Liver (tissue), 9 donors: ENCODE results near the gene DNAAF8. TPM values are rescaled to one million over a fixed set of nuclear protein-coding genes. Genes with fewer than 3 reads are reported as not detected.

ENCODE experiments used
- DNase-seq: peaks from one replicate; pipeline ENCODE4 v3.0.0-alpha.2; 2017; ENCODE audit warnings: low spot score
- H3K27ac ChIP-seq, 2 donors: one replicate each; pipeline ENCODE4 v1.7.0; 2013; ENCODE audit warnings: inconsistent platforms in 2 of 2, low read length in 2 of 2, control low read depth in 1 of 2, low read depth in 1 of 2, mild to moderate bottlenecking in 1 of 2
- H3K27me3 ChIP-seq, 4 donors: one replicate each; pipeline versions ENCODE4 v1.6.1 to v1.7.0; 2013; ENCODE audit warnings: low read length in 3 of 4, inconsistent platforms in 1 of 4, mild to moderate bottlenecking in 1 of 4, moderate library complexity in 1 of 4; ENCODE audit not compliant: control insufficient read depth in 4 of 4, insufficient read depth in 4 of 4
- H3K36me3 ChIP-seq, 4 donors: one replicate each; pipeline versions ENCODE4 v1.6.1 to v1.7.0; 2013; ENCODE audit warnings: low read length in 3 of 4, mild to moderate bottlenecking in 3 of 4, low read depth in 1 of 4, moderate library complexity in 1 of 4; ENCODE audit not compliant: control insufficient read depth in 4 of 4, insufficient read depth in 3 of 4
- H3K4me1 ChIP-seq, 4 donors: one replicate each; pipeline versions ENCODE4 v1.6.1 to v1.7.0; 2013; ENCODE audit warnings: low read length in 3 of 4, mild to moderate bottlenecking in 3 of 4, moderate library complexity in 1 of 4; ENCODE audit not compliant: control insufficient read depth in 4 of 4, insufficient read depth in 4 of 4
- H3K4me3 ChIP-seq, 3 donors: one replicate each; pipeline versions ENCODE4 v1.6.1 to v1.7.0; 2013; ENCODE audit warnings: low read length in 3 of 3, control low read depth in 1 of 3, low read depth in 1 of 3, mild to moderate bottlenecking in 1 of 3
- H3K9ac ChIP-seq, 2 donors: one replicate each; pipeline ENCODE4 v1.7.0; 2013; ENCODE audit warnings: low read length in 2 of 2, mild to moderate bottlenecking in 2 of 2, moderate library complexity in 2 of 2, control low read depth in 1 of 2, low read depth in 1 of 2
- H3K9me3 ChIP-seq, 4 donors: one replicate each; pipeline versions ENCODE4 v1.6.1 to v1.7.0; 2013; ENCODE audit warnings: low read length in 3 of 4; ENCODE audit not compliant: control insufficient read depth in 4 of 4
- ATF3 ChIP-seq: IDR thresholded peaks from 2 replicates; pipeline ENCODE4 v1.6.1; 2016; ENCODE audit warnings: antibody characterized with exemption
- CTCF ChIP-seq: fragments of 150-350 bp; IDR thresholded peaks from 2 replicates; pipeline ENCODE4 v1.5.1; 2017; ENCODE audit warnings: improper control_type of control experiment, low read depth, low read length; ENCODE audit not compliant: missing input control
- EGR1 ChIP-seq, 2 donors: IDR thresholded peaks; 2 replicates each; pipeline ENCODE4 v1.6.1; 2016 to 2018; ENCODE audit warnings: antibody characterized with exemption in 2 of 2, low read depth in 2 of 2
- FOXA2 ChIP-seq: IDR thresholded peaks from 2 replicates; pipeline ENCODE4 v1.6.1; 2016; ENCODE audit warnings: antibody characterized with exemption
- GABPA ChIP-seq, 2 donors: IDR thresholded peaks in 1 of 2; conservative IDR thresholded peaks in 1 of 2; 2 replicates each; pipeline ENCODE4 v1.6.1; 2016; ENCODE audit warnings: antibody characterized with exemption in 2 of 2, mild to moderate bottlenecking in 1 of 2, moderate library complexity in 1 of 2
- HNF4A ChIP-seq, 2 donors: conservative IDR thresholded peaks; 2 replicates each; pipeline ENCODE4 v1.6.1; 2016; ENCODE audit warnings: antibody characterized with exemption in 2 of 2, mild to moderate bottlenecking in 2 of 2
- HNF4G ChIP-seq: IDR thresholded peaks from 2 replicates; pipeline ENCODE4 v1.6.1; 2016; ENCODE audit warnings: antibody characterized with exemption
- JUND ChIP-seq, 2 donors: IDR thresholded peaks; 2 replicates each; pipeline ENCODE4 v1.6.1; 2016; ENCODE audit warnings: antibody characterized with exemption in 2 of 2
- MAX ChIP-seq: IDR thresholded peaks from 2 replicates; pipeline ENCODE4 v1.6.1; 2016; ENCODE audit warnings: antibody characterized with exemption
- NR2F2 ChIP-seq: IDR thresholded peaks from 2 replicates; pipeline ENCODE4 v1.6.1; 2016; ENCODE audit warnings: antibody characterized with exemption
- RAD21 ChIP-seq, 2 donors: IDR thresholded peaks; 2 replicates each; pipeline ENCODE4 v1.6.1; 2016; ENCODE audit warnings: antibody characterized with exemption in 2 of 2, mild to moderate bottlenecking in 2 of 2
- REST ChIP-seq: IDR thresholded peaks from 2 replicates; pipeline ENCODE4 v1.6.1; 2016; ENCODE audit warnings: antibody characterized with exemption, mild to moderate bottlenecking
- RXRA ChIP-seq, 2 donors: IDR thresholded peaks; 2 replicates each; pipeline ENCODE4 v1.6.1; 2017 to 2018; ENCODE audit warnings: antibody characterized with exemption in 2 of 2, mild to moderate bottlenecking in 1 of 2
- SP1 ChIP-seq: IDR thresholded peaks from 2 replicates; pipeline ENCODE4 v1.6.1; 2018; ENCODE audit warnings: antibody characterized with exemption, mild to moderate bottlenecking
- TAF1 ChIP-seq: conservative IDR thresholded peaks from 2 replicates; pipeline ENCODE4 v1.6.1; 2016; ENCODE audit warnings: antibody characterized with exemption, mild to moderate bottlenecking
- YY1 ChIP-seq: IDR thresholded peaks from 2 replicates; pipeline ENCODE4 v1.6.1; 2016; ENCODE audit warnings: antibody characterized with exemption, mild to moderate bottlenecking
- WGBS: extraction: QIAGEN DNeasy Blood & Tissue Kit; methylation state at CpG from one replicate; pipeline ENCODE4 v1.1.7; 2013; 5-methylcytosine and 5-hydroxymethylcytosine counted together
- polyA plus RNA-seq, 2 donors: library from polyadenylated mRNA; stranded (reverse) in 1 of 2; unstranded in 1 of 2; fragments of 200-250 nt in 1 of 2; fragments of >200 nt in 1 of 2; fragmentation: Nextera tagmentation in 1 of 2; extraction: Ambion mirVana in 1 of 2; gene quantifications; one replicate each; pipeline versions ENCODE4 v1.2.1 to v1.2.3, GENCODE V29; 2013 to 2015
- total RNA-seq, 2 donors: library from RNA; depleted of rRNA; stranded (reverse); fragments of >200 nt; gene quantifications; one replicate each; pipeline ENCODE4 v1.2.3, GENCODE V29; 2014
- donor health status: healthy.
- donor health status: healthy.
- donor health status: healthy.
- donor health status: healthy.
- donor health status: healthy.

The DNAAF8 gene
- total and polyA plus RNA-seq, 4 donors, result 0.33 to 0.75 (median 0.56) TPM

- Histone ChIP-seq H3K27ac (no peak overlapping the region), H3K4me3 (no peak overlapping the region), H3K27me3 (no peaks in the 10 kb centered on the region), H3K4me1 (peaks cover 0 to 3% (median 2%) of the 10 kb centered on the region in 4 donors), H3K9me3 (no peaks in the 10 kb centered on the region), H3K9ac (no peak overlapping the region), H3K36me3 (peaks cover 9 to 41% (median 25%) of the 10 kb centered on the region in 4 donors)
- TF ChIP-seq EGR1 (IDR thresholded peaks at IDR 0.05; ENCODE audit: low read depth in 2 of 2) (no peak), MAX (no peak), SP1 (no peak), ATF3 (no peak), GABPA (IDR thresholded peaks at IDR 0.05 in 1 of 2, conservative IDR thresholded peaks at IDR 0.05 in 1 of 2) (no peak)
- 97% methylated on average over 8 of the region's 8 CpGs for WGBS
- no peak for DNase-seq
Measured at GRCh38 chr16:4728676-4729075, 5.7 kb upstream of the DNAAF8 start.

- H3K4me3 ChIP-seq, result no peak overlapping the region
- DNase-seq, result no peak
- no peaks in the 10 kb centered on the region for H3K27me3 ChIP-seq
- H3K4me1 ChIP-seq, result peaks cover 2 to 6% (median 4%) of the 10 kb centered on the region in 4 donors
- H3K36me3 ChIP-seq, result peaks cover 6 to 30% (median 20%) of the 10 kb centered on the region in 4 donors
- no peak overlapping the region for H3K27ac ChIP-seq
- 96% methylated on average over 15 of the region's 15 CpGs for WGBS
- H3K9me3 ChIP-seq, result no peaks in the 10 kb centered on the region
- TF ChIP-seq MAX (no peak), RXRA (IDR thresholded peaks at IDR 0.05) (no peak), HNF4A (conservative IDR thresholded peaks at IDR 0.05) (no peak), TAF1 (no peak), SP1 (no peak), NR2F2 (no peak), YY1 (no peak), HNF4G (no peak), FOXA2 (no peak), GABPA (IDR thresholded peaks at IDR 0.05 in 1 of 2, conservative IDR thresholded peaks at IDR 0.05 in 1 of 2) (no peak), JUND (IDR thresholded peaks at IDR 0.05) (no peak), ATF3 (no peak), EGR1 (IDR thresholded peaks at IDR 0.05; ENCODE audit: low read depth in 2 of 2) (no peak), RAD21 (IDR thresholded peaks at IDR 0.05) (no peak), REST (no peak), CTCF (no peak)
- no peak overlapping the region for H3K9ac ChIP-seq
Measured at GRCh38 chr16:4729876-4730275, 4.5 kb upstream of the DNAAF8 start.
